GM18868 (cell line): Measurements from ENCODE around the gene IQCE.

Experiments used
- ATAC-seq: cut with Tn5 transposase; IDR thresholded peaks from one replicate; pipeline ENCODE4 v1.9.1; 2021; ENCODE audit warnings: mild to moderate bottlenecking, moderate library complexity; ENCODE audit not compliant: unreplicated experiment

IQCE gene, protein sequence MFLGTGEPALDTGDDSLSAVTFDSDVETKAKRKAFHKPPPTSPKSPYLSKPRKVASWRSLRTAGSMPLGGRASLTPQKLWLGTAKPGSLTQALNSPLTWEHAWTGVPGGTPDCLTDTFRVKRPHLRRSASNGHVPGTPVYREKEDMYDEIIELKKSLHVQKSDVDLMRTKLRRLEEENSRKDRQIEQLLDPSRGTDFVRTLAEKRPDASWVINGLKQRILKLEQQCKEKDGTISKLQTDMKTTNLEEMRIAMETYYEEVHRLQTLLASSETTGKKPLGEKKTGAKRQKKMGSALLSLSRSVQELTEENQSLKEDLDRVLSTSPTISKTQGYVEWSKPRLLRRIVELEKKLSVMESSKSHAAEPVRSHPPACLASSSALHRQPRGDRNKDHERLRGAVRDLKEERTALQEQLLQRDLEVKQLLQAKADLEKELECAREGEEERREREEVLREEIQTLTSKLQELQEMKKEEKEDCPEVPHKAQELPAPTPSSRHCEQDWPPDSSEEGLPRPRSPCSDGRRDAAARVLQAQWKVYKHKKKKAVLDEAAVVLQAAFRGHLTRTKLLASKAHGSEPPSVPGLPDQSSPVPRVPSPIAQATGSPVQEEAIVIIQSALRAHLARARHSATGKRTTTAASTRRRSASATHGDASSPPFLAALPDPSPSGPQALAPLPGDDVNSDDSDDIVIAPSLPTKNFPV

GRCh38 chr7:2558629-2559282 lies at the start of gene IQCE:
IQCE (plus strand) TSS chr7:2558979; CDS start chr7:2559182, 203 bp downstream.
- ATAC-seq, result peak; percentile 54

DNA sequence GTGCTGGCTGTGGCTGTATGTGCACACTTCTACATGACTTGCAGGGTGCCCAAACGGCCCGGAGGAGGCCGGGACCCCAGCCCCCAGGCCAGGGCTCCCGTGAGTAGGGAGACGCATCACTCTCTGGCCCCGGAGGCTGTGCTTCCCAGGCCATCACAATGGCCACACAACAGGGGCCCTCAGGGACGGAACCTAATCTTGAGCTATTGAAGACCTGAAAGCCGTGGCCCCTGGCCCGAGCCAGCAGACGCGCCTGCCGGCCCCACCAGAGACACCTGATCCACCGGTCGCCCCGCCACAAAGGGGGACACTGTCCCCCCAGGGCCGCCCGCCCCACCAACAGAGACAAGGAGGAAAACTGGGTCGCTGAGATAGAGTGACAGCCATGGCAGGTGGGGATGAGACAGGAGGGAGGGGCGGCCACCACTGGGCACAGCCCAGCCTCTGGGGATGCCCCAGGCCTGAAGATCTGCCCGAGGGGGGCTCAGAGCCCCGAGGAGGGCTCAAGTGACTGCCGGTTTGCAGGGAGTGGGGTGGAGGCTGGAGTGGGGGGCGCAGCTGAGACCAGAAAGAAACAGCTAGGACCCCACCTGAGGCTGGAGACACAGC lies 49.4 kb upstream of the IQCE start:
- ATAC-seq, result no peak

- ATAC-seq, result no peak
Measured at GRCh38 chr7:2510130-2510776, 48.5 kb upstream of the IQCE start.

GRCh38 chr7:2510909-2511768 lies 47.6 kb upstream of the IQCE start:
- ATAC-seq, result no peak

DNA sequence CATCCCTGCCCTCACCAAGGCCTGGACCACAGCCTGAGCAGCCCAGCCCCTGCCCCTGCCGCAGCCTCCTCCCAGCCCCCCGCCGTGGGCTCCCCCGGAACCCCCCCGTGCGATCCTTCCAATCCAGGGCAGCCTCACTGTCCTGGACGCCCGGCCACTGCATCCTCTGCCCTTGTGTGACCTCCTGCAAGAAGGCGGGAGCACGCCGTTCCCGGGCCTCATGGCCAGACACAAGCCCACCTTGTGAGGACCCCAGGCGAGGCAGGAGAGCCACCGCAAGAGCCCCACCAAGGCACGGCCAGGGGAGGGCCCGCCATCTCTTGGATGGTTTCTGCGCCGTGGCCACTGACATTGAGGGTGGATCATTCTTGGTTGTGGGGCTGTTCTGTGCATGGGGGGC lies 47.0 kb upstream of the IQCE start:
- ATAC-seq, result no peak

- peak; percentile 46 for ATAC-seq
Measured at GRCh38 chr7:2512179-2512661, 46.6 kb upstream of the IQCE start.

DNA sequence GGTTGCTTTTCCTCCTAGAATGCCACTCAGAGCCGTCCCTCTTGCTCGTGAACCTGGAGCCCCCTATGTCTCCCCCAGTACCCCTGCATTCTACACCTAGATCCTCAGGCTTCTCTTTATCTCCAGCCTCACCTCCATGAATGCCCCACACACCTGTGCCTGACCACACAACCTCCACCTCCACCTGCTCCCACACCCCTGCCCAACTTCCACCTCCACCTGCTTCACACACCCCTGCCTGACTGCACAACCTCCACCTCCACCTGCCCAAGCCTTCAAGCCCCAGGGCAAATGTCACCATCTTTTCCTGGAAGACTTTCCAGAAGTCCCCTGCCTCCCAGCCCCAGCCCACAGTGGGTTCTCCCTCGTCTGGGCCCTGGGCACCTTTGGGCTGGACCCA lies 46.1 kb upstream of the IQCE start:
- no peak for ATAC-seq

DNA sequence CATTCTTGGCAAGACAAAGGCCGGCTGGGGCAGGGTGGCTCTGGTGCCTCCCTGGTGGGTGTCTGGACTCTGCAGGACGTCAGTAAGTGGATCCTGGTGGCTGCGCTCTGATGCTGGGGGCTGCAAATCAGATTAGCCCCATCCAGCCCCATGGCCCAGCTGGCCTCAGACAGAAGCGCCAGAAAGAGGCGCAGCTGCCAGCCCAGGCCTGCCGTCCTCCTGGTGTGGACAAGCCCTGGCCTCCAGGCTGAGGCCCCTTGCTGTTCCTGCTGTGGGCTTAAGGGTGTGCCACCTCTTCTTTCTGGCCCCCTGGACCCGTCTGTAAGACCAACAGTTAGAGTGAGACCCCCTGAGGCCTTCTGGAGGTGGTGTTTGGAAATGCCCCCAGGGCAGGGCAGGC lies 45.1 kb upstream of the IQCE start:
- ATAC-seq, result no peak

DNA sequence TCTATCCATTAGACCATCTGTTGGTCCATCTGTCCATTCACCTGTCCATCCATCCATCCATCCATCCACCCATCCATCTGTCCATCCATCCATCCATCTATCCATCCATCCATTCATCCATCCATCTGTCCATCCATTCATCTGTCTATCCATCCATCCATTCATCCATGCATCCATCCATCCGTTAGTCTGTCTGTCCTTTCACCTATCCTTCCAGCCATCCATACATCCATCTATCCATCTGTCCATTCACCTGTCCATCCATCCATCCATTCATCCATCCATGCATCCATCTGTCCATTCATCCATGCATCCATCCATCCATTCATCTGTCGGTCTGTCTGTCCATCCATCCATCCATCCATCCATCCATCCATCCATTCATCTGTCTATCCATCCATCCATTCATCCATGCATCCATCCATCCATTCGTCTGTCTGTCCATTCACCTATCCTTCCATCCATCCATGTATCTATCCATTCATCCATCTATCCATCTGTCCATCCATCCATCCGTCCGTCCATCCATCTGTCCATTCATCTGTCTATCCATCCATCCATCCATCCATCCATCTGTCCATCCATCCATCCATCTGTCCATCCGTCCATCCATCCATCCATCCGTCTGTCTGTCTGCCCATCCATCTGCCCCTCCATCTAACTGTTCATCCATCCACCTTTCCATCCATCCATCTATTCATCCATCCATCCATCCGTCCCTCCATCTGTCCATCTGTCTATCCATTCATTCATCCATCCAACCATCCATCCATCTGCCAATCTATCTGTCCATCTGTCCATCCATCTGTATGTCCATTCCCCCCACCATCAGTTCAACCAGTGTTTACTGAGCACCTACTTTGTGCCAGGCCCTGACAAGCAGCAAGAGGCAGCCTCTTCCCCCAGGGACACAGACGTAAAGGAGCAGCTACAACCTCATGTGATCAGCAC lies 44.0 kb upstream of the IQCE start:
- ATAC-seq, result no peak

DNA sequence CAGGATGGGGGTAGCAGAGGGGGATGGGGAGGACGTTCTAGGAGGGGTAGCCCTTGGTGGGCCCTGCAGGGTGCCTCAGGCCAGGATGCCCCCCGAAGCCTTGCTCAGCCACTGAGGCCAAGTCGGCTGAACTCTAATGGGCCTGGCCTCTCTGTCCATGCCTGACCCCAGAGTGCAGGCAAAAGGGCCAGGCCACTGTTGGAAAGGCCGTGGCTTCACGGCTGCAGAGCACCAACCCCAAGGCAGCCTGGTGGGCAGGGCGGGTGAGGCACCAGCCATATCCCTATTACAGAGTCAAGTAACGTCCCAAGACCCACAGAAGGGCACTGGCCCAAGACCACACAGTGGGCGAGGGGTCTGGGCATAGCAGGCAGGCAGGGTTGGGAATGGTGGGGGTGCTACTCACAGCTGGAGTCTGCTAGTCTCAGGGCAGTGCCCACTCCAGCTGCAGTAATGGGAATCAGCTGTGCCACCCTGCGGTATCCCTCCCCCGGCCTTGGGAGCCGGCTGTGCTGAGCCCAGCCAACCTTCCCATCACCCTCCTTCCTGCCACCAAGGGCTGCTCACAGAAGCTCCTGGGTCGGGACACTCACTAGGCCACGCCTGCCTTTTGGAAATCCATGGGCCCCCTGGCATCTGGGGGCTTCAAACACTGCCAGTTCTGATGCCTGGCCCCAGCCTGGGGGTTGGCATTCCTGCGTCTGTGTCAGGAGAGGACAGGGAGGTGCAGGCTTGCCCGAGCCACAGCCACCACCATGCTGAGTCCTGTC lies 43.2 kb upstream of the IQCE start:
- no peak for ATAC-seq

- no peak for ATAC-seq
Measured at GRCh38 chr7:2516194-2516555, 42.6 kb upstream of the IQCE start.

GRCh38 chr7:2517026-2517425 lies 41.8 kb upstream of the IQCE start:
- no peak for ATAC-seq

GRCh38 chr7:2517678-2518507 lies 40.9 kb upstream of the IQCE start:
- ATAC-seq, result no peak

- ATAC-seq, result no peak
Measured at GRCh38 chr7:2518737-2519118, 40.1 kb upstream of the IQCE start.

- peak; percentile 81 for ATAC-seq
Measured at GRCh38 chr7:2519119-2519930, 39.5 kb upstream of the IQCE start, which contains the start of gene LFNG. LFNG (plus strand) TSS chr7:2519774; CDS start chr7:2519862, 88 bp downstream.

- ATAC-seq, result no peak
Measured at GRCh38 chr7:2520131-2520760, 38.5 kb upstream of the IQCE start.
